Hepatocyte (in vitro differentiated cells): Measurements from ENCODE around the gene ROR2. TPM values are rescaled to one million over a fixed set of nuclear protein-coding genes. Genes with fewer than 3 reads are reported as not detected.
A peak's percentile ranks its signal among the peaks of the same experiment; 100 is the strongest.

ENCODE experiments used
- DNase-seq: peaks from one replicate; pipeline ENCODE4 v3.0.0-alpha.2; 2016; ENCODE audit warnings: low spot score
- H2AFZ ChIP-seq: fragments of 200-600 bp; sonication (generic); 2 replicates; pipeline ENCODE4 v1.6.0; 2016; ENCODE audit warnings: antibody characterized with exemption, mild to moderate bottlenecking
- H3K27ac ChIP-seq: fragments of 200-600 bp; sonication (generic); 2 replicates; pipeline ENCODE4 v1.5.1; 2016; ENCODE audit warnings: mild to moderate bottlenecking
- H3K27me3 ChIP-seq: fragments of 200-600 bp; sonication (generic); 2 replicates; pipeline ENCODE4 v1.6.1; 2016
- H3K36me3 ChIP-seq: fragments of 200-600 bp; sonication (generic); replicated peaks from 2 replicates; pipeline ENCODE4 v1.5.1; 2016; ENCODE audit warnings: low read depth; ENCODE audit not compliant: insufficient read depth
- H3K4me1 ChIP-seq: fragments of 200-600 bp; sonication (generic); 2 replicates; pipeline ENCODE4 v1.5.1; 2016; ENCODE audit warnings: mild to moderate bottlenecking, moderate library complexity; ENCODE audit not compliant: insufficient read depth
- H3K4me2 ChIP-seq: fragments of 200-600 bp; sonication (generic); 2 replicates; pipeline ENCODE4 v1.6.0; 2016
- H3K4me3 ChIP-seq: fragments of 200-600 bp; sonication (generic); 2 replicates; pipeline ENCODE4 v1.5.1; 2016; ENCODE audit warnings: mild to moderate bottlenecking
- H3K79me2 ChIP-seq: fragments of 200-600 bp; sonication (generic); 2 replicates; pipeline ENCODE4 v1.6.0; 2017; ENCODE audit warnings: mild to moderate bottlenecking
- H3K9me2 ChIP-seq: fragments of 200-600 bp; sonication (generic); replicated peaks from 2 replicates; pipeline ENCODE4 v1.6.0; 2017; ENCODE audit warnings: mild to moderate bottlenecking; ENCODE audit not compliant: insufficient read depth
- H3K9me3 ChIP-seq: fragments of 200-600 bp; sonication (generic); 2 replicates; pipeline ENCODE4 v1.5.1; 2016; ENCODE audit warnings: low read depth, mild to moderate bottlenecking
- H4K20me1 ChIP-seq: fragments of 200-600 bp; sonication (generic); 2 replicates; pipeline ENCODE4 v1.6.0; 2016; ENCODE audit warnings: mild to moderate bottlenecking; ENCODE audit not compliant: insufficient read depth, poor library complexity, severe bottlenecking
- CTCF ChIP-seq: fragments of 200-600 bp; sonication (generic); IDR thresholded peaks from 2 replicates; pipeline ENCODE4 v1.5.1; 2016; ENCODE audit warnings: antibody characterized with exemption, mild to moderate bottlenecking; ENCODE audit not compliant: poor library complexity
- EZH2 ChIP-seq: fragments of 200-600 bp; sonication (generic); IDR thresholded peaks from 2 replicates; pipeline ENCODE4 v1.6.1; 2016; ENCODE audit warnings: antibody characterized with exemption, mild to moderate bottlenecking, borderline replicate concordance
- EZH2phosphoT487 ChIP-seq: fragments of 200-600 bp; sonication (generic); IDR thresholded peaks from one replicate; pipeline ENCODE4 v1.6.1; 2018; ENCODE audit warnings: antibody characterized with exemption, mild to moderate bottlenecking, low read depth, moderate library complexity; ENCODE audit not compliant: unreplicated experiment, severe bottlenecking
- WGBS: methylation state at CpG from one replicate; pipeline ENCODE4 v1.1.6; 2016; ENCODE audit warnings: low lambda C conversion rate; ENCODE audit errors: missing lambda C conversion rate; 5-methylcytosine and 5-hydroxymethylcytosine counted together
- polyA plus RNA-seq: library from polyadenylated mRNA; unstranded; fragments of >200 nt; fragmentation: Nextera tagmentation; extraction: Ambion mirVana; gene quantifications from 2 replicates; pipeline ENCODE4 v1.2.1, GENCODE V29; 2016
- total RNA-seq: library from RNA; depleted of rRNA; stranded (reverse); fragments of >200 nt; gene quantifications from 2 replicates; pipeline ENCODE4 v1.2.3, GENCODE V29; 2014

Gene ROR2
- total and polyA plus RNA-seq, 2 experiments from 2014 or later: 25.6 to 29.5 TPM

- no peak for DNase-seq
- no peak overlapping the region for H3K4me2 ChIP-seq
- TF ChIP-seq EZH2phosphoT487 (no peak), EZH2 (no peak), CTCF (no peak)
- no peaks in the 10 kb centered on the region for H3K36me3 ChIP-seq
- no peaks in the 10 kb centered on the region for H4K20me1 ChIP-seq
- no peaks in the 10 kb centered on the region for H3K9me3 ChIP-seq
- H3K27me3 ChIP-seq: no peaks in the 10 kb centered on the region
- H3K9me2 ChIP-seq: no peaks in the 10 kb centered on the region
- WGBS: 81% methylated on average over 6 of the region's 6 CpGs
- no peak overlapping the region for H3K27ac ChIP-seq
- H3K4me1 ChIP-seq: peaks cover 7% of the 10 kb centered on the region
- no peaks in the 10 kb centered on the region for H3K79me2 ChIP-seq
- H2AFZ ChIP-seq: no peak overlapping the region
- H3K4me3 ChIP-seq: no peak overlapping the region
These were observed 199.7 kb downstream of the ROR2 start for GRCh38 chr9:91750343-91750742.

GRCh38 chr9:91746904-91747303 lies 203.1 kb downstream of the ROR2 start:
- Histone ChIP-seq H3K9me2 (no peaks in the 10 kb centered on the region), H3K4me3 (no peak overlapping the region), H3K27ac (peak overlapping the region; percentile 43), H3K27me3 (no peaks in the 10 kb centered on the region), H3K4me1 (peaks cover 7% of the 10 kb centered on the region), H3K79me2 (no peaks in the 10 kb centered on the region), H3K36me3 (no peaks in the 10 kb centered on the region), H3K9me3 (no peaks in the 10 kb centered on the region), H2AFZ (no peak overlapping the region), H3K4me2 (no peak overlapping the region), H4K20me1 (no peaks in the 10 kb centered on the region)
- 60% methylated on average over 9 of the region's 9 CpGs for WGBS
- peak; percentile 41 for DNase-seq
- TF ChIP-seq CTCF: no peak
- TF ChIP-seq EZH2: no peak
- no peak for TF ChIP-seq EZH2phosphoT487

GRCh38 chr9:91746357-91746756 lies 203.7 kb downstream of the ROR2 start:
- peak overlapping the region; percentile 43 for H3K27ac ChIP-seq
- H2AFZ ChIP-seq: no peak overlapping the region
- H3K4me2 ChIP-seq: no peak overlapping the region
- TF ChIP-seq EZH2phosphoT487 (no peak), CTCF (no peak), EZH2 (no peak)
- H3K36me3 ChIP-seq: no peaks in the 10 kb centered on the region
- no peaks in the 10 kb centered on the region for H3K9me2 ChIP-seq
- no peak overlapping the region for H3K4me3 ChIP-seq
- no peaks in the 10 kb centered on the region for H3K79me2 ChIP-seq
- H3K27me3 ChIP-seq: no peaks in the 10 kb centered on the region
- no peak for DNase-seq
- H3K9me3 ChIP-seq: no peaks in the 10 kb centered on the region
- H4K20me1 ChIP-seq: no peaks in the 10 kb centered on the region
- WGBS: 95% methylated on average over 10 of the region's 10 CpGs
- H3K4me1 ChIP-seq: peaks cover 7% of the 10 kb centered on the region

- WGBS: 98% methylated on average over 7 of the region's 7 CpGs
- Histone ChIP-seq H3K27me3 (no peaks in the 10 kb centered on the region), H3K9me3 (no peaks in the 10 kb centered on the region), H3K9me2 (no peaks in the 10 kb centered on the region), H3K4me1 (peaks cover 7% of the 10 kb centered on the region), H3K4me2 (no peak overlapping the region), H3K4me3 (no peak overlapping the region), H3K27ac (no peak overlapping the region), H3K79me2 (no peaks in the 10 kb centered on the region), H2AFZ (no peak overlapping the region), H4K20me1 (no peaks in the 10 kb centered on the region), H3K36me3 (no peaks in the 10 kb centered on the region)
- TF ChIP-seq EZH2phosphoT487: no peak
- no peak for TF ChIP-seq CTCF
- no peak for TF ChIP-seq EZH2
- DNase-seq: no peak
These were observed 205.9 kb downstream of the ROR2 start for GRCh38 chr9:91744114-91744513.
